ENCODE results near the gene SLAMF9.
"Not testable (repeated sequence)": the region's sequence is repeated elsewhere in the genome, so short reads cannot be mapped to it uniquely, and the experiment has no call there.

SLAMF9 gene

GRCh38 chr1:159920202-159920601 lies 33.8 kb downstream of the SLAMF9 start:
- no peak for DNase-seq

DNA sequence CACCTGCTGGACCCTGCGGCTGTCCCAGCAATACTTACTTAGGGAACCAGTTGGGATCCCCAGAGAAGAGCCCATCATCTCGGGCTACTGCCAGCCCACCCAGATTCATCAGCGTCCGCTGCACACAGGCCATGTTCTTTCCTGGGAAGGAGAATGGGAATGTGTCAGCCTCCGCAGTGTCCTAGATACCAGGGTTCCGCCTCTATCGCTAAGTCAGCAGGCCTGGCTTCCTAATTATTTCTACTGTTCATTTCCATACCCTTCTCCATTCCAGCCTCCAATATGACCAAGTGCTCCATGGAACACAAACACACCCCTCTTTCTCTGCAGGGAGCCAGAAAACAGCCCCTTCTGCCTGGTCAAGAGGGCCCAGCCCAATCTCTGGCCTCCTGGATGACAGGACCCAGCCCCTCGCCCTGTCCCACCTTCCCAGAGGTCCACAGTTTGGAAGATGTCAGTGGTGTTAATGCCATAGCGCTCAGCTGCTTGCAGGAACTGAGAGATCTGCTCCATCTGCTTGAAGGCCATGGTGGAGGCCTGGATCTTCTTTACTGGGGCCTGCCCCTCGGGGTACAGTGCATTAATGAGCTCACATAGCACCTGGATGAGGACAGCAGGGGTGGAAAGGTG lies 34.7 kb downstream of the SLAMF9 start:
- no peak for DNase-seq

GRCh38 chr1:159918352-159919200 lies 35.5 kb downstream of the SLAMF9 start:
- DNase-seq: no peak

DNA sequence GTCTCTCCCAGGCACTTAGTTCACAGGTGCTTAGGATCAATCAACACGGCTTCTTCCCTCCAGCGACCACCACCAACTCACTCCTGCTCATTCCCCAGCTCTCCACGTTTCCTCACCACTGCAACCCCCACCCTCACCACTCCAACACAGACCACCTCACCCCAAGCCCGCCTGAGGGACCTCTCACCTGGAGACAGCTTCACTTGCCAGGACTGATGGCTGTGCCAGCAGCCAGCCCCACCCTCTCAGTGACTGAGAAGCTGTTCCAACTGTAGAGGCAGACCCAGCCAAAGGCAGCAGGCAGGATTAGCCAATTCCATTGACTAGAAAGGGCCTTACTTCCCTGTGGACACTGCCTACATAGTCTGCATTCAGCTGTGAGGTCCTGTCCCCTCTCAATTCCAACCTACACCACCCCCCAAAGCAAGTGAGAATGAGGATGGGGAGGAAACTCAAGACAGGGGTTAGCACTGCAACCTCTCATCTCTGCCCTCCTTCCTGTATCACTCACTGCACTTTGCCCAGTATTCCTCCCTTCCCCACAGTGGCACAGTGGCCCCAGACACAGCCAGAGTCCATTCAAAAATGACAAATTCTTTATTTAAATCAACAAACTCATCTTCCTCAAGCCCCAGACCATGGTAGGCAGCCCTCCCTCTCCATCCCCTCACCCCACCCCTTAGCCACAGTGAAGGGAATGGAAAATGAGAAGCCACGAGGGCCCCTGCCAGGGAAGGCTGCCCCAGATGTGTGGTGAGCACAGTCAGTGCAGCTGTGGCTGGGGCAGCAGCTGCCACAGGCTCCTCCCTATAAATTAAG lies 36.3 kb downstream of the SLAMF9 start:
- no peak for DNase-seq

GRCh38 chr1:159916242-159917051 lies 37.6 kb downstream of the SLAMF9 start:
- no peak for DNase-seq

- DNase-seq: no peak
These were observed 38.3 kb downstream of the SLAMF9 start for GRCh38 chr1:159915571-159916241.

GRCh38 chr1:159914252-159915018 lies 39.6 kb downstream of the SLAMF9 start:
- no peak for DNase-seq

- DNase-seq: no peak
These were observed 40.4 kb downstream of the SLAMF9 start for GRCh38 chr1:159913451-159914192.

- no peak for DNase-seq
These were observed 42.5 kb downstream of the SLAMF9 start for GRCh38 chr1:159911326-159912070.

- no peak for DNase-seq
These were observed 45.8 kb downstream of the SLAMF9 start for GRCh38 chr1:159908031-159908940.

GRCh38 chr1:159906960-159907359 lies 47.1 kb downstream of the SLAMF9 start:
- DNase-seq: no peak

DNA sequence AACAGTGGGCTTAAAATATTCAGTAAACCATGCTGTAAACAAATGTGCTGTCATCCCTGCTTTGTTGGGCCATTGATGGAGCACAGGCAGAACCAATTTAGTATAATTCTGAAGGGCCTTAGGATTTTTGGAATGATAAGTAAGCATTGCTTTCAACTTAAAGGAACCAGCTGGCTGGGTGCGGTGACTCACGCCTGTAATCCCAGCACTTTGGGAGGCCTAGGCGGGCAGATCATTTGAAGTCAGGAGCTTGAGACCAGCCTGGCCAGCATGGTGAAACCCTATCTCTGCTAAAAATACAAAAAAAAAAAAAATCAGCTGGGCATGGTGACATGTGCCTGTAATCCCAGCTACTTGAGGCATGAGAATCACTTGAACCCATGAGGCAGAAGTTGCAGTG lies 50.0 kb downstream of the SLAMF9 start:
- not testable (repeated sequence) for DNase-seq

DNA sequence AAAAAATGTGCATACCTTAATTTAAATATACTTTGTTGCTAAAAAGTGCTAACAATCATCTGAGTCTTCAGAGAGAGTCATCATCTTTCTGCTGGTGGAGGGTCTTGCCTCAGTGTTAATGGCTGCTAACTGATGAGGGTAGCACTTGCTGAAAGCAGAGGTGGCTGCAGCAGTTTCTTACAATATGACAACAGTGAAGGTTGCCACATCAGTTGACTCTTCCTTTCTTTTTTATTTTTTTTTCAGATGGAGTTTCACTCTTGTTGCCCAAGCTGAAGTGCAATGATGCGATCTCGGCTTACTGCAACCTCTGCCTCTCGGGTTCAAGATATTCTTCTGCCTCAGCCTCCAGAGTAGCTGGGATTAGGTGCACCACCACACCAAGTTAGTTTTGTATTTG lies 51.5 kb downstream of the SLAMF9 start:
- no peak for DNase-seq
